Femur (tissue), 1 donor: Measurements from ENCODE around the gene TACSTD2.
"Not testable (repeated sequence)": the region's sequence is repeated elsewhere in the genome, so short reads cannot be mapped to it uniquely, and the experiment has no call there.

ENCODE experiments used
- DNase-seq: peaks from one replicate; pipeline ENCODE4 v3.0.0-alpha.2; 2017

The TACSTD2 gene

DNA sequence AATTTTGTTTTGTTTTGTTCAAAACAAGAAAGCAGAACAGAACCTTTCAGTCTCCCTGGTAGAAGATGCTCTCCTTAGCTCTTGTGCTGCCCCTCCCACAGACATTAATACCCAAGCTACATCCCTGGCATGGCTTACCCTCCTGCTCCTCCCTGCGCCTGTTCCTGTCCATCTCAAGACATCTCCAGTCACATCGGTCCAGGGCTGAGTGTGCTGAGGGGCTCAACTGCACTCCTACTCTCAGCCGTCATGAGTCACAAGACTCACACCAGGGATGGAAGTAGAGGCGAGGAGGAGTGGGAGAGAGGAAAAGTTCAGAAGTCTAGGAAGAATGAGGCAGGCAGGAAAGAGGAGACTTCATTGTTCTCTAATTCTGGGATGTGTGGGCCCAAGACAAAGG lies 9.2 kb upstream of the TACSTD2 start:
- DNase-seq: no peak

- DNase-seq: no peak
These were observed 8.6 kb upstream of the TACSTD2 start for GRCh38 chr1:58585581-58586151.

DNA sequence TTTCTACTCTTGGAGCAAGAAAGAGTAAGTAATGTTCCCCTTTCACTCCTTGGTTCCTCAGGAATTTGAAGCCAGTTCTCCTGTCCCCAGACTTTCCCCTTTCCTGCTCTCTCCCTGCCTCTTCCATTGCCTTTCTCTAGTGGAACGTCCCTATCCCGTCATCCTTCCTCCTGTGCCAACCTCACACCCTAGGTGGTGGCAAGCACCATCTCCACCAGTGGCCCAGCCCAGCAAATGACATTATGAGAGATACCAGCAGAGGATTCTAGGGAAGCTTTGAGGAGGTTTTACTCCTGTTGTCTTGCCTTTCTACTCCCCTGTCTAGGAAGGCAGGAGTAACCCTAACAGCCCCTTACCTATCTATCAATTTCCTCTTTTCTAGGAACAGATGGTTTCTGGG lies 8.1 kb upstream of the TACSTD2 start:
- DNase-seq: no peak

- no peak for DNase-seq
These were observed 7.2 kb upstream of the TACSTD2 start for GRCh38 chr1:58584082-58584895.

DNA sequence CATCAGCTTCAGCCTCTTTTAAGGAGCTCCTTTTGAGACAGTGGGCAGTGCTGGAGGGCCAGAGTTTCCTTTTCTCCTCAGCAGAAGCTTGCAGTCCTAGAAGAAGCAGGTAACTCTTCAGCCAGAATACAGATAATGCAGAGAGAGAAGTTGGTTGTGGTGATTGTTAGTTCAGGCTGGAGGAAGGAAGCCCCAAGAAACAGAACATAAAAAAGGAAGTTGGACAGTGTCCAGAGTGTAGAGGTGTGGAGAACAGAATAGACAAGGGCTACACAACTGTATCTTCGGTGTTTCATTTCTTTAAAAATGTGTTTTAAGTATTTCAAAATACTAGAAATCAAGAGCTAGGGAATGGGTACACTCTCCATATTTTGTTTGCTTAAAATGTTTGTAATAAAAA lies 6.4 kb upstream of the TACSTD2 start:
- no peak for DNase-seq

GRCh38 chr1:58582143-58582542 lies 5.1 kb upstream of the TACSTD2 start:
- not testable (repeated sequence) for DNase-seq

GRCh38 chr1:58581641-58582040 lies 4.6 kb upstream of the TACSTD2 start:
- DNase-seq: no peak

DNA sequence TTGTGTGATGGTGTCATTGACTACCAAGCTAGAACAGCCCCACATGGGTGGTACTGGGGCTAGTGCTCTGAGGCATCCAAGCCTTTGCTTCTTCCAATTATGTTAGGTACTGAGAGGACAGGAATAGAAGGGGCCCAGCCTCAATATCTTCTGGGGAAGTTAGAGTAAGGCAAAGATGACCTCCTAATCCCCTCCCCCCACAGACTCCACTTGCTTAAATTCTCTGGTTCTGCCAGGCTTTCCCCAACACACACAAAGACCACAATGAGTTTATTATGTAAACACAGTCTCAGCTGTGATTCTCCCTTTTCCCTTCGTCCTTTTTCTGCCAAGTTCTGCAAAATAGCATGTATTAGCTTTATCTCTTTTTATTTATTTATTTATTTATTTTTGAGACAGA lies 3.1 kb upstream of the TACSTD2 start:
- DNase-seq: no peak

DNA sequence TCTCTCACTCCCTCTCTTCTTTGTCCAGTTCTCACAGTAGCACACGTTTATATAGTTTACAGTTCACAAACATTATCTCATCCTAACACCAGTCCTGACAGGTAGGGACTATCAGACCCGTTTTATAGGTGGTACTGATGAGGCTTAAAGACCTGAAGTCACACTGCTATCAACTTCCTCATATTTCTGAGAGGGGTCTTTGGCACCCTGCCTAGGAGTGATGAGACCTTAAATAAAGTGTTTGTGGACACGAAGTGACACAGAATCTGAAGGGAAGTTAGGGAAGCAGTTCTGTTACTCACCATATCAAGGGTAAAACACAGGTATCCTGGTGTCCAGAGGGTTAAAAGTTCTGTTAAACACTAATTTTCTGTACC lies 590 bp upstream of the TACSTD2 start:
- DNase-seq: no peak

- no peak for DNase-seq
These were observed 726 bp downstream of the TACSTD2 start for GRCh38 chr1:58576325-58576726.

DNA sequence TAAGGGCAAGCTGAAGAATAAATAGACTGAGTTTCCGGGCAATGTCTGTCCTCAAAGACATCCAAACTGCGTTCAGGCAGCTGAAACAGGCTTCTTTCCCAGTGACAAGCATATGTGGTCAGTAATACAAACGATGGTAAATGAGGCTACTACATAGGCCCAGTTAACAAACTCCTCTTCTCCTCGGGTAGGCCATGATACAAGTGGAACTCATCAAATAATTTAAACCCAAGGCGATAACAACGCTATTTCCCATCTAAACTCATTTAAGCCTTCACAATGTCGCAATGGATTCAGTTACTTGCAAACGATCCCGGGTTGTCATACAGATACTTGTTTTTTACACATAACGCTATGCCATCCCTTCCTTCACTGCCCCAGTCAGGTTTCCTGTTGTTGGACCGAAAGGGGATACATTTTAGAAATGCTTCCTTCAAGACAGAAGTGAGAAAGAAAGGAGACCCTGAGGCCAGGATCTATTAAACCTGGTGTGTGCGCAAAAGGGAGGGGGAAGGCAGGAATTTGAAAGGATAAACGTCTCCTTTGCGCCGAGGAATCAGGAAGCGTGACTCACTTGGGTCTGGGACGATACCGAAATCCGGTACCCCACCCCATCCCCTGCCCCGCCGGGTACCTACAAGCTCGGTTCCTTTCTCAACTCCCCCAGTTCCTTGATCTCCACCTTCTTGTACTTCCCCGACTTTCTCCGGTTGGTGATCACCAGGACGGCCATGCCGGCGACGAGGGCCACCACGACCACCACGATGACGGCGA lies 1.3 kb downstream of the TACSTD2 start:
- no peak for DNase-seq

DNA sequence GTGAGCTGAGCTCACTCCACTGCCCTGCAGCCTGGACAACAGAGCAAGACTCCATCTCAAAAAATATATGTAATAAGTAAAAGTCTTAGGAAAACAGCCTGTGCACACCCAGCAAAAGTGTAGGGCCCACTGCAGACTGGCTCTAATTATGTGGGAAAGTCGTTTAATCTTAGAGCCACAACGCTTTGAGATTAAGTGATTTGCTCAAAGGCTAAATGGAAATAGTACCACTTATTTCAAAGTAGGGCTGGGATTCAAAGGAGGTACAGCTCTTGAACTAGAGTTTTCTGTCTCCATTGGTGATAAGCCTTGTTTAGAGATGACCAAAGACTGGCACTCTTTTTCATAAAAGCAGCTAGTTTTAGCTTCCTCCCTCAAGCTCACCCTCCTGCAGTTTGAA lies 2.2 kb downstream of the TACSTD2 start:
- no peak for DNase-seq

DNA sequence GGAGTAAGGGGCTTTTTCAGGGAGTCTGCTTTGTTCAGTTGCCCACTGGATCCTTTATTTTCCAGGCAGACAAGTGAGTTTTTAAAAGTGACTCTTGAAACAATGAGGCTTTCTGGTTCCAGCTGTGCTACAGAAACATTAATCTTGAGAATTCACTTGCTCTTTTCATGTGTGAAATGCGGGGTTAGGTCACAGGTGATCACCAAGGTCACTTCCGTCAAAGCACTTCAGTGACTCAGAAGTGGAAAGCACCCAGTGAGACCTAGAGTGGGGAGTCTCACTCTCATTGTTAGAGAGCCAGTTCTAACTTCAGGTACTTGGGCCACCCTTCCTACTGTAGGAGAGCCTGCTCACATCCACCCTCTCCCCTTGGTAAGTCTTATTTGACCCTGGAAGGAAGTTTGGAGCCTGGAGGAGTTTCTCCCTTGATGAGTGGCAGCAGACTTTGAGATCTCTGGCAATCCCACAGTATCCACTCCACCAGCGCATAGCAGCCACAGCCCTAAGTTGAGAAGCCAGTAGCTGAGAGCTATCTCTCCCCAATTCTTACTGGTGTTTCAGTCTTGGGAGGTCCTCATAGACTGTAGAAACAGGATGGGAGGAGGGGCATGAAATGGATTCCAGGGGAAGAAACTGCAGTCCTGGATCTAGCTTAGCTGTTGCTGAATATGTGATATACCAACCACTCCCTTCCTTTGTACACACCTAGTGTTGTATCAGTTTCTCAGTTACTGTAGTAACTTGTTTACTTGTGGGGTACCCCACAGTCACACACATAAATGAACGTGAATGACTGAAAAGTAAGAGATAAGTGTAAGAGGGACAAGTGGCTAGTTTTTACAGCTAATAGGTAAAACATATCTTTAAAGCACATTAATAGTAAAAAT lies 3.1 kb downstream of the TACSTD2 start:
- no peak for DNase-seq

GRCh38 chr1:58573138-58573537 lies 3.9 kb downstream of the TACSTD2 start:
- no peak for DNase-seq

DNA sequence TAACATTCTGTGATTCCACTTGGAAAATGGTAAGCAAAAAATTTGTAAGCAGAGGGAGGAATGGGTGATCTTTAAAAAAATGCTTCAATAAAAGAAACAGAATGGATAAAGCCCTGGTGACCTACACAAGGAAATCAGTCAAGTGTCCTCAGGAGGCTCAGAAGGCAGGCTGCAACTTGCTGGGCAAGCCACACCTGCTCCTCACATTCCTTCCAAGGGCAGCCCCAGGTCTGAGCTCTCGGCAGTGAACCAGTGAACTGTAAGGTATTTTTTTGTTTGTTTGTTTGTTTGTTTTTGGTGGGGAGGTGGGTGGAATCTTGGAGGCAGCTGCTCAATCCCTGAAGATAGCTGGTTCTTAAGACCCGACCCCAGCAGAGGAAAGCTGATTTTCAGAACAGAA lies 4.4 kb downstream of the TACSTD2 start:
- no peak for DNase-seq

DNA sequence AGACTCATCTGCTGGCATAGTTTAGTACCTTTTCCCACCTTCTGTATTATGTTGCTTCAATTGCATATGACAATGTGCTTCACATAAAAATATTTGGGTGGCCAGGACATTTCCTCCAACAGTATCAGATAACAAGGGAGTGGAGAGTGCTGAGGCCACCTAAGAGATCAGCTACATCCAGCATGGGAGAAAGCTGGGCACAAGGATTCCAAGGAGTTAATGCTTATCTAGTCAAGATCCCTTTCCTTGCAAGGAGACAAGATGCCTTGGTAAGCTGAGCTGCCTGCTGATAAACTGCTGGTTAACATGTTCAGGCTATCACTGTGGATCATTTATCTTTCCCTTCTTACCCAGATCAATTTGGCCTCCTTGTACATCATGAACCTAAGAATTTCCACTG lies 5.4 kb downstream of the TACSTD2 start:
- DNase-seq: no peak

DNA sequence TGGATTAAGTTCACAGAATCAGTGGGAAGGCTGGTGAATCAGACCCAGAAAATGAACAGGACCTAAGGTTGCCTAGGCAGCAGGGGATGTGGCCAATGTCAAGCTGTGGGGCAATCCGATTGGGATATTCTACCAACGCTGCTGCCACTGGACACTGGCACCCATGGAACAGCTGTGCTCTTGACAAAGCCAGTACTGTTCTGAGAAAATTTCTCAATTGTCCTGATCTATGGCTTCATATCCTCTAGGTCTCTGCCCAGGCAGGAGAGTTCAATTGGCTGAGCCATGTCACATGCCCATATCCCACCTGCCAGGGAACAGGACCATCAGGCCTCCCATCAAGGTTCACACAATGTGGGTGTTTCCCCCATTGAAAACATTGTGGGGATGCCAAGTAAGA lies 6.2 kb downstream of the TACSTD2 start:
- no peak for DNase-seq

DNA sequence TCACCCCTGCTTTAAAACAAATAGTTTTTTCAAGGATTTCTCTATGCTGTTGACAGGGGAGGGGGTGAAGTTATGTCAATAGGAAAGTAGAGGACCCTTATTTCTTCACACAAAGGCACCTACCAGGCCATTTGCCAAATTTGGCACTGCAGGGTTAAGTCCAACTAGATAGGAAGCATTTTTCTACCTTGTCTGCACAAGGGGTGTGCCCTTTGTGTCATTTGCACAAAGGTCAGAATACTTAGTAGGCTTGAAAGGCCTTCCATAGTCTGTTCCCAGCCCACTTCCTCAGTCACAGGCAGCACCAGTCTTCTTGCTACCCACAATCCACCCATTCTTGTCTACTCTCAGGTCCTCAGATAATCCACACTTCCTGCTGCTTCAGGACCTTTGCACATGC lies 7.0 kb downstream of the TACSTD2 start:
- DNase-seq: no peak

DNA sequence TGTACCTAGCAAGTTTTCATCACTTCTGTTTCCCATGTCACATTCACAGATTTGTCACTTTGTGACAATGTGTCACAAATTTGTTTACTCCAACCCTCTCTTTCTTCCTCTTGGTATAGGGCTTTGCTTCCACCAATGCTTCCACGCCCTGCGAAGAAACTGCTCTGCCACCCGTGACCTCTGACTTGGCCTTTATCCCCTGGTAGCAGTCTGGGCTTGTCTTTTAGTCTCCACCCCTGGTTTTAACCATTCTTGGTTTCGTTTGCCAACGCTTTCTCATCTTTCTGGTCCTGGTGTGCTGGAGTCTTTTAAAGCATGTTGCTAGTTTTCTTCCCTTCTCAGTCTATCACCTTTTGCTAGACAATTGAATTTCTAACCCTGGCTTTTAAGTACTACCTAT lies 8.1 kb downstream of the TACSTD2 start:
- DNase-seq: no peak

DNA sequence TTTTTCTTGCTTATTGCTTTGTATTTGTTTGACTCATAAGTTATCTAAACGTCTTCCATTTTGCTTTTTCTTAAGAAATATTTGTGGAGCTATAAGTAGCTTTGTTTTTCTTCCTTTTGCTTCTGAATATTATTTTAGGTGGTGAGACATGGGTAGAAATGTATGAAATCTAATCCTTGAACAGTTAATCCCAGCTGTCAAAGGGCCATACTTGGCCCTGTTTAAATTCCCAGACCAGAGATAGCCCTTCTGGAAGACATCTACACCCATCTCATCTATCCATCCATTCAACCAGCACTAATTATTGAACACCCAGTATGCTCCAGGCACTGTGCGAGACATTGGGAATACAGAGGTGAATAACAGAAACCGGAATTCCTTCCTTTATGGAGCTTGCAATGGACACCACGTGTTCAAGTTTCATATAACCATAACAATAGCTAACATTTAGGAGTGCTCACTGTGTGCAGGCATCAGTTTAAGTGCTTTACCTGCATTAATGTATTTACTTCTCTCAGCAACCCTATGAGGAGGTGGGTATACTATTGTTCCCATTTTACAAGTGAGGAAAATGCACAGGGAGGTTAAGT lies 8.7 kb downstream of the TACSTD2 start:
- DNase-seq: no peak

- no peak for DNase-seq
These were observed 10.7 kb downstream of the TACSTD2 start for GRCh38 chr1:58566339-58566738.

- DNase-seq: not testable (repeated sequence)
These were observed 13.3 kb downstream of the TACSTD2 start for GRCh38 chr1:58563715-58564114.

GRCh38 chr1:58561633-58562032 lies 15.4 kb downstream of the TACSTD2 start:
- DNase-seq: no peak
